ENCODE measurements around the gene GTSE1.
A peak's percentile ranks its signal among the peaks of the same experiment; 100 is the strongest.
"Not testable (repeated sequence)": the region's sequence is repeated elsewhere in the genome, so short reads cannot be mapped to it uniquely, and the experiment has no call there.

GTSE1 gene

GRCh38 chr22:46296257-46297150 is at the start of gene GTSE1:
GTSE1 (plus strand) TSS chr22:46296870; CDS start chr22:46297401, 531 bp downstream.
- peak; percentile 97 for DNase-seq

GRCh38 chr22:46247443-46247975 is 49.2 kb upstream of the GTSE1 start:
- DNase-seq: no peak

GRCh38 chr22:46250035-46250782 is 46.5 kb upstream of the GTSE1 start, which contains the start of gene CDPF1:
CDPF1 (minus strand) TSS chr22:46250293; CDS start chr22:46248284, 2,009 bp downstream.
- peak; percentile 92 for DNase-seq

- DNase-seq: no peak
Observed at GRCh38 chr22:46250783-46251125, 45.9 kb upstream of the GTSE1 start.

- no peak for DNase-seq
Observed at GRCh38 chr22:46251266-46251665, 45.4 kb upstream of the GTSE1 start.

- DNase-seq: no peak
Observed at GRCh38 chr22:46251816-46252380, 44.8 kb upstream of the GTSE1 start.

- DNase-seq: no peak
Observed at GRCh38 chr22:46256358-46256958, 40.2 kb upstream of the GTSE1 start.

- DNase-seq: no peak
Observed at GRCh38 chr22:46259374-46259773, 37.3 kb upstream of the GTSE1 start.

- no peak for DNase-seq
Observed at GRCh38 chr22:46260038-46260437, 36.6 kb upstream of the GTSE1 start.

- DNase-seq: no peak
Observed at GRCh38 chr22:46262449-46263215, 34.0 kb upstream of the GTSE1 start.

- no peak for DNase-seq
Observed at GRCh38 chr22:46263216-46263590, 33.5 kb upstream of the GTSE1 start, which contains the start of gene PKDREJ. PKDREJ (minus strand) TSS chr22:46263343; CDS start chr22:46263322, 21 bp downstream.

GRCh38 chr22:46264520-46264919 is 32.1 kb upstream of the GTSE1 start:
- DNase-seq: not testable (repeated sequence)

GRCh38 chr22:46265627-46266026 is 31.0 kb upstream of the GTSE1 start:
- DNase-seq: not testable (repeated sequence)

- peak; percentile 41 for DNase-seq
Observed at GRCh38 chr22:46267431-46268279, 29.0 kb upstream of the GTSE1 start, which contains the start of gene TTC38. TTC38 (plus strand) TSS chr22:46268008; CDS start chr22:46268040, 32 bp downstream.

- DNase-seq: no peak
Observed at GRCh38 chr22:46269564-46269963, 27.1 kb upstream of the GTSE1 start.

GRCh38 chr22:46272196-46272595 is 24.5 kb upstream of the GTSE1 start:
- DNase-seq: no peak

- no peak for DNase-seq
Observed at GRCh38 chr22:46272762-46273431, 23.8 kb upstream of the GTSE1 start.

- no peak for DNase-seq
Observed at GRCh38 chr22:46273432-46274148, 23.1 kb upstream of the GTSE1 start.

GRCh38 chr22:46274381-46274780 is 22.3 kb upstream of the GTSE1 start:
- DNase-seq: no peak
